ENCODE measurements around the gene RUNX3.

RUNX3 gene

GRCh38 chr1:24928689-24929397 lies 1.2 kb downstream of the RUNX3 start:
- TF ChIP-seq EZH2phosphoT487 (IDR thresholded peaks at IDR 0.05; ENCODE audit: low read length) (no peak), EZH2 (optimal IDR thresholded peaks at IDR 0.05; ENCODE audit: low read depth, low read length) (no peak), CTCF (IDR thresholded peaks at IDR 0.05; ENCODE audit: low read length) (no peak)
- Histone ChIP-seq H3K27me3 (replicated peaks; ENCODE audit: insufficient read depth, low read length) (no peaks in the 10 kb centered on the region), H3K4me3 (ENCODE audit: low read length) (peak overlapping the region; percentile 95), H3K9ac (ENCODE audit: low read length) (peak overlapping the region; percentile 81), H2AFZ (ENCODE audit: low read length) (peak overlapping the region; percentile 80), H4K20me1 (ENCODE audit: insufficient read depth, low read length) (no peaks in the 10 kb centered on the region; the same call in 1 of the 2 replicates), H3K4me1 (ENCODE audit: low read length) (peaks cover 26% of the 10 kb centered on the region), H3K27ac (ENCODE audit: low read length) (peak overlapping the region; percentile 84), H3K4me2 (ENCODE audit: low read depth, low read length) (peak overlapping the region; percentile 83), H3K79me2 (ENCODE audit: low read length) (peaks cover 58% of the 10 kb centered on the region), H3K36me3 (replicated peaks; ENCODE audit: insufficient read depth, low read length) (0 out of 2 replicates have a peak, but pooled peaks cover 5% of the 10 kb centered on the region), H3K9me3 (replicated peaks; ENCODE audit: insufficient read depth, low read length) (no peaks in the 10 kb centered on the region), H3F3A (ENCODE audit: insufficient read depth, low read length) (peaks cover 19% of the 10 kb centered on the region), H3K9me2 (replicated peaks; ENCODE audit: insufficient read depth, low read length) (no peaks in the 10 kb centered on the region)
- peak; percentile 68 for DNase-seq

GRCh38 chr1:24927988-24928688 lies 1.9 kb downstream of the RUNX3 start:
- no peaks in the 10 kb centered on the region for H3K9me2 ChIP-seq (replicated peaks; ENCODE audit: insufficient read depth, low read length)
- H3F3A ChIP-seq (ENCODE audit: insufficient read depth, low read length): peaks cover 19% of the 10 kb centered on the region
- H3K36me3 ChIP-seq (replicated peaks; ENCODE audit: insufficient read depth, low read length): 0 out of 2 replicates have a peak, but pooled peaks cover 5% of the 10 kb centered on the region
- H3K27ac ChIP-seq (ENCODE audit: low read length): peak overlapping the region; percentile 84; the same call in 1 of the 2 replicates
- H4K20me1 ChIP-seq (ENCODE audit: insufficient read depth, low read length): peaks cover 3% of the 10 kb centered on the region; the same call in 1 of the 2 replicates
- H3K79me2 ChIP-seq (ENCODE audit: low read length): peaks cover 65% of the 10 kb centered on the region
- DNase-seq: no peak
- no peaks in the 10 kb centered on the region for H3K27me3 ChIP-seq (replicated peaks; ENCODE audit: insufficient read depth, low read length)
- peak overlapping the region; percentile 83 for H3K4me2 ChIP-seq (ENCODE audit: low read depth, low read length)
- peaks cover 26% of the 10 kb centered on the region for H3K4me1 ChIP-seq (ENCODE audit: low read length)
- peak overlapping the region; percentile 81 for H3K9ac ChIP-seq (ENCODE audit: low read length)
- H2AFZ ChIP-seq (ENCODE audit: low read length): peak overlapping the region; percentile 80; the same call in 1 of the 2 replicates
- H3K9me3 ChIP-seq (replicated peaks; ENCODE audit: insufficient read depth, low read length): no peaks in the 10 kb centered on the region
- H3K4me3 ChIP-seq (ENCODE audit: low read length): peak overlapping the region; percentile 95
- no peak for TF ChIP-seq EZH2phosphoT487 (IDR thresholded peaks at IDR 0.05; ENCODE audit: low read length)
- TF ChIP-seq EZH2 (optimal IDR thresholded peaks at IDR 0.05; ENCODE audit: low read depth, low read length): no peak
- TF ChIP-seq CTCF (IDR thresholded peaks at IDR 0.05; ENCODE audit: low read length): no peak

GRCh38 chr1:24927473-24927872 lies 2.6 kb downstream of the RUNX3 start:
- no peak for DNase-seq
- 0 out of 2 replicates have a peak, but pooled peaks cover 5% of the 10 kb centered on the region for H3K36me3 ChIP-seq (replicated peaks; ENCODE audit: insufficient read depth, low read length)
- H4K20me1 ChIP-seq (ENCODE audit: insufficient read depth, low read length): peaks cover 6% of the 10 kb centered on the region; the same call in 1 of the 2 replicates
- H3K9ac ChIP-seq (ENCODE audit: low read length): no peak overlapping the region; the same call in 1 of the 2 replicates
- H3K4me2 ChIP-seq (ENCODE audit: low read depth, low read length): peak overlapping the region; percentile 83
- H2AFZ ChIP-seq (ENCODE audit: low read length): no peak overlapping the region
- TF ChIP-seq CTCF (IDR thresholded peaks at IDR 0.05; ENCODE audit: low read length) (no peak), EZH2phosphoT487 (IDR thresholded peaks at IDR 0.05; ENCODE audit: low read length) (no peak), EZH2 (optimal IDR thresholded peaks at IDR 0.05; ENCODE audit: low read depth, low read length) (no peak)
- H3K27me3 ChIP-seq (replicated peaks; ENCODE audit: insufficient read depth, low read length): no peaks in the 10 kb centered on the region
- H3K4me1 ChIP-seq (ENCODE audit: low read length): peaks cover 26% of the 10 kb centered on the region
- peaks cover 19% of the 10 kb centered on the region for H3F3A ChIP-seq (ENCODE audit: insufficient read depth, low read length)
- no peaks in the 10 kb centered on the region for H3K9me3 ChIP-seq (replicated peaks; ENCODE audit: insufficient read depth, low read length)
- peaks cover 71% of the 10 kb centered on the region for H3K79me2 ChIP-seq (ENCODE audit: low read length)
- peak overlapping the region; percentile 95; the same call in 1 of the 2 replicates for H3K4me3 ChIP-seq (ENCODE audit: low read length)
- H3K9me2 ChIP-seq (replicated peaks; ENCODE audit: insufficient read depth, low read length): no peaks in the 10 kb centered on the region
- no peak overlapping the region for H3K27ac ChIP-seq (ENCODE audit: low read length)
